GM23338 (cell line): ENCODE measurements around the gene CDK3. TPM values are rescaled to one million over a fixed set of nuclear protein-coding genes. Genes with fewer than 3 reads are reported as not detected.

Experiments used
- ATAC-seq: fragments of 200-7000 bp; cut with Tn5 transposase; 3 replicates; pipeline ENCODE4 v1.9.1; 2020
- DNase-seq: peaks from one replicate; pipeline ENCODE4 v3.0.0-alpha.2; 2015; ENCODE audit warnings: low spot score
- H2AFZ ChIP-seq: fragments of 200-600 bp; sonication (generic); 2 replicates; pipeline ENCODE4 v1.8.0; 2016; ENCODE audit warnings: antibody characterized with exemption, mild to moderate bottlenecking, moderate library complexity
- H3F3A ChIP-seq: fragments of 200-600 bp; sonication (generic); replicated peaks from 2 replicates; pipeline ENCODE4 v1.8.0; 2017; ENCODE audit warnings: antibody characterized with exemption, mixed run types, low read depth
- H3K27ac ChIP-seq: fragments of 200-600 bp; sonication (generic); 2 replicates; pipeline ENCODE4 v1.6.1; 2016; ENCODE audit warnings: low read depth
- H3K27me3 ChIP-seq: fragments of 200-600 bp; sonication (generic); 2 replicates; pipeline ENCODE4 v1.8.0; 2016; ENCODE audit warnings: mild to moderate bottlenecking, mixed run types, moderate library complexity; ENCODE audit not compliant: insufficient read depth
- H3K36me3 ChIP-seq: fragments of 200-600 bp; sonication (generic); 2 replicates; pipeline ENCODE4 v1.8.0; 2016; ENCODE audit warnings: mild to moderate bottlenecking; ENCODE audit not compliant: insufficient read depth
- H3K4me1 ChIP-seq: fragments of 200-600 bp; sonication (generic); 2 replicates; pipeline ENCODE4 v1.8.0; 2016; ENCODE audit warnings: mild to moderate bottlenecking, moderate library complexity; ENCODE audit not compliant: insufficient read depth
- H3K4me2 ChIP-seq: fragments of 200-600 bp; sonication (generic); 2 replicates; pipeline ENCODE4 v1.7.1; 2017; ENCODE audit warnings: mixed run types
- H3K4me3 ChIP-seq: fragments of 200-600 bp; sonication (generic); 2 replicates; pipeline ENCODE4 v1.6.1; 2016; ENCODE audit warnings: mixed run types
- H3K79me2 ChIP-seq: fragments of 200-600 bp; sonication (generic); replicated peaks from 2 replicates; pipeline ENCODE4 v1.8.0; 2017; ENCODE audit warnings: mild to moderate bottlenecking; ENCODE audit not compliant: insufficient read depth
- H3K9me2 ChIP-seq: fragments of 200-600 bp; sonication (generic); 2 replicates; pipeline ENCODE4 v1.8.0; 2017; ENCODE audit not compliant: insufficient read depth
- H4K20me1 ChIP-seq: fragments of 200-600 bp; sonication (generic); replicated peaks from 2 replicates; pipeline ENCODE4 v1.8.0; 2017; ENCODE audit warnings: mild to moderate bottlenecking; ENCODE audit not compliant: insufficient read depth
- H3K27ac Mint-ChIP-seq: 2 replicates; pipeline ENCODE4 v1.8.0; 2020; ENCODE audit warnings: inconsistent platforms, mild to moderate bottlenecking, moderate library complexity, mixed read lengths
- H3K27me3 Mint-ChIP-seq: 3 replicates; pipeline ENCODE4 v1.8.0; 2022; ENCODE audit warnings: low read depth, mild to moderate bottlenecking, moderate library complexity, mixed read lengths, inconsistent platforms; ENCODE audit not compliant: insufficient read depth, poor library complexity
- H3K36me3 Mint-ChIP-seq: 3 replicates; pipeline ENCODE4 v1.8.0; 2021; ENCODE audit warnings: low read depth, mild to moderate bottlenecking, inconsistent platforms, moderate library complexity, mixed read lengths
- H3K4me1 Mint-ChIP-seq: 3 replicates; pipeline ENCODE4 v1.8.0; 2020; ENCODE audit warnings: mild to moderate bottlenecking, inconsistent platforms, mixed read lengths
- H3K4me3 Mint-ChIP-seq: 3 replicates; pipeline ENCODE4 v1.8.0; 2021; ENCODE audit warnings: moderate library complexity, mild to moderate bottlenecking, inconsistent platforms, mixed read lengths
- H3K9me3 Mint-ChIP-seq: 3 replicates; pipeline ENCODE4 v1.8.0; 2020; ENCODE audit warnings: moderate library complexity, mild to moderate bottlenecking, inconsistent platforms, mixed read lengths
- CREB1 ChIP-seq: fragments of 250-450 bp; sonication (Bioruptor Pico); IDR thresholded peaks from 2 replicates; pipeline ENCODE4 v1.5.0; 2020; ENCODE audit warnings: low read depth, mild to moderate bottlenecking, moderate library complexity
- EZH2 ChIP-seq: fragments of 200-600 bp; sonication (generic); IDR thresholded peaks from one replicate; pipeline ENCODE4 v1.8.0; 2017; ENCODE audit warnings: antibody characterized with exemption, mild to moderate bottlenecking, low read depth; ENCODE audit not compliant: unreplicated experiment
- EZH2phosphoT487 ChIP-seq: fragments of 200-600 bp; sonication (generic); IDR thresholded peaks from one replicate; pipeline ENCODE4 v1.8.1; 2018; ENCODE audit warnings: antibody characterized with exemption; ENCODE audit not compliant: unreplicated experiment
- JUNB ChIP-seq: IDR thresholded peaks from one replicate; pipeline ENCODE4 v1.6.1; 2016; ENCODE audit warnings: antibody characterized with exemption; ENCODE audit not compliant: unreplicated experiment
- NANOG ChIP-seq: IDR thresholded peaks from 2 replicates; pipeline ENCODE4 v1.6.1; 2016; ENCODE audit warnings: antibody characterized with exemption, borderline replicate concordance
- POLR2AphosphoS5 ChIP-seq: IDR thresholded peaks from 2 replicates; pipeline ENCODE4 v1.6.1; 2016; ENCODE audit warnings: antibody characterized with exemption, low read depth
- REST ChIP-seq: IDR thresholded peaks from one replicate; pipeline ENCODE4 v1.6.1; 2018; ENCODE audit warnings: antibody characterized with exemption; ENCODE audit not compliant: unreplicated experiment
- STAT1 ChIP-seq: IDR thresholded peaks from one replicate; pipeline ENCODE4 v1.6.1; 2016; ENCODE audit warnings: antibody characterized with exemption; ENCODE audit not compliant: unreplicated experiment
- ZNF114 ChIP-seq: fragments of 250-450 bp; sonication (Bioruptor Pico); IDR thresholded peaks from 2 replicates; pipeline ENCODE4 v1.5.0; 2020; ENCODE audit warnings: mild to moderate bottlenecking, moderate library complexity
- ZNF331 ChIP-seq: fragments of 250-450 bp; sonication (Bioruptor Pico); IDR thresholded peaks from 2 replicates; pipeline ENCODE4 v1.5.0; 2020; ENCODE audit warnings: low read depth, mild to moderate bottlenecking, moderate library complexity
- polyA plus RNA-seq: library from polyadenylated mRNA; unstranded; fragments of >200 nt; fragmentation: Nextera tagmentation; extraction: Ambion mirVana; gene quantifications from 2 replicates; pipeline ENCODE4 v1.2.1, GENCODE V29; 2016
- total RNA-seq: library from RNA; depleted of rRNA; stranded (reverse); fragments of >200 nt; shearing (Covaris generic); gene quantifications from 2 replicates; pipeline ENCODE4 v1.2.3, GENCODE V29; 2014
- TF ChIP-seq, protein P1 (sequence below): IDR thresholded peaks from 2 replicates; pipeline ENCODE4 v1.6.1; 2016; ENCODE audit warnings: antibody characterized with exemption
- TF ChIP-seq, protein P2 (sequence below), 2 experiments: fragments of 200-600 bp in 1 of 2; sonication (generic) in 1 of 2; conservative IDR thresholded peaks; 2 replicates each; pipeline versions ENCODE4 v1.5.1 to v1.6.1; 2016 to 2017; ENCODE audit warnings: antibody characterized with exemption in 2 of 2, low read depth in 2 of 2, mild to moderate bottlenecking in 2 of 2, moderate library complexity in 1 of 2

The CDK3 gene
- total and polyA plus RNA-seq, 2 experiments from 2014 or later: 7.9 to 10.2 TPM

DNA sequence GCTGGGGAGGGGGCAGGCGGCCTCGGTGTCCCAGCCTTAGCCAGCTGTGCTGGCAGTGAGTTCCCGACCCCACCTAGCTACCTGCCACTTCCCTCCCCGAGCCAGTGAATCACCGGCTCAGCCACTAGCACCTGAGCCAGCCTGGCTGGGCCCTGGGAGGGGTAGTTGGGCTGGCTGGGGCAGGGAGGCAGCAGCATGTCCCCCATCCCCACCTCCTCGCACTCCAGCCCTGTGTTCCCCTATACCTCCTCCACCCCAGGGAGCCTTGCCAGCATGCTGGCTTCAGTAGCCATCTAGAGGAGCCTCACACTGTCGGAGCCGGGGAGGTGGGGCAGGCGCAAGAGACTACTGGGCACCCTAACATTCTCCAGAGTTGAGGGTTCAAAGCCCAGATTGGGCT is 23.7 kb downstream of the CDK3 start (continued):
- no peak for TF ChIP-seq REST

- Histone ChIP-seq H3K9me2 (no peaks in the 10 kb centered on the region), H3K36me3 (no peaks in the 10 kb centered on the region), H2AFZ (no peak overlapping the region), H3K4me3 (no peak overlapping the region), H3F3A (peaks cover 7% of the 10 kb centered on the region), H3K27ac (no peak overlapping the region), H3K4me1 (peaks cover 13% of the 10 kb centered on the region), H3K4me2 (no peak overlapping the region), H3K27me3 (no peaks in the 10 kb centered on the region), H3K79me2 (no peaks in the 10 kb centered on the region), H4K20me1 (no peaks in the 10 kb centered on the region)
- Mint-ChIP-seq H3K36me3 (no peaks in the 10 kb centered on the region), H3K27ac (no peak overlapping the region), H3K9me3 (no peaks in the 10 kb centered on the region), H3K27me3 (peaks cover 11% of the 10 kb centered on the region), H3K4me3 (no peak overlapping the region), H3K4me1 (peaks cover 18% of the 10 kb centered on the region)
- no peak for DNase-seq
- ATAC-seq: no peak
- TF ChIP-seq ZNF114 (CRISPR knock-in tag) (no peak), CREB1 (CRISPR knock-in tag) (no peak), REST (no peak), JUNB (no peak), NANOG (no peak), ZNF331 (CRISPR knock-in tag) (no peak), POLR2AphosphoS5 (no peak), STAT1 (no peak), EZH2 (no peak), EZH2phosphoT487 (no peak)
- TF ChIP-seq, protein P1, sequence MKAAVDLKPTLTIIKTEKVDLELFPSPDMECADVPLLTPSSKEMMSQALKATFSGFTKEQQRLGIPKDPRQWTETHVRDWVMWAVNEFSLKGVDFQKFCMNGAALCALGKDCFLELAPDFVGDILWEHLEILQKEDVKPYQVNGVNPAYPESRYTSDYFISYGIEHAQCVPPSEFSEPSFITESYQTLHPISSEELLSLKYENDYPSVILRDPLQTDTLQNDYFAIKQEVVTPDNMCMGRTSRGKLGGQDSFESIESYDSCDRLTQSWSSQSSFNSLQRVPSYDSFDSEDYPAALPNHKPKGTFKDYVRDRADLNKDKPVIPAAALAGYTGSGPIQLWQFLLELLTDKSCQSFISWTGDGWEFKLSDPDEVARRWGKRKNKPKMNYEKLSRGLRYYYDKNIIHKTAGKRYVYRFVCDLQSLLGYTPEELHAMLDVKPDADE: no peak
- TF ChIP-seq, protein P2, sequence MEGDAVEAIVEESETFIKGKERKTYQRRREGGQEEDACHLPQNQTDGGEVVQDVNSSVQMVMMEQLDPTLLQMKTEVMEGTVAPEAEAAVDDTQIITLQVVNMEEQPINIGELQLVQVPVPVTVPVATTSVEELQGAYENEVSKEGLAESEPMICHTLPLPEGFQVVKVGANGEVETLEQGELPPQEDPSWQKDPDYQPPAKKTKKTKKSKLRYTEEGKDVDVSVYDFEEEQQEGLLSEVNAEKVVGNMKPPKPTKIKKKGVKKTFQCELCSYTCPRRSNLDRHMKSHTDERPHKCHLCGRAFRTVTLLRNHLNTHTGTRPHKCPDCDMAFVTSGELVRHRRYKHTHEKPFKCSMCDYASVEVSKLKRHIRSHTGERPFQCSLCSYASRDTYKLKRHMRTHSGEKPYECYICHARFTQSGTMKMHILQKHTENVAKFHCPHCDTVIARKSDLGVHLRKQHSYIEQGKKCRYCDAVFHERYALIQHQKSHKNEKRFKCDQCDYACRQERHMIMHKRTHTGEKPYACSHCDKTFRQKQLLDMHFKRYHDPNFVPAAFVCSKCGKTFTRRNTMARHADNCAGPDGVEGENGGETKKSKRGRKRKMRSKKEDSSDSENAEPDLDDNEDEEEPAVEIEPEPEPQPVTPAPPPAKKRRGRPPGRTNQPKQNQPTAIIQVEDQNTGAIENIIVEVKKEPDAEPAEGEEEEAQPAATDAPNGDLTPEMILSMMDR (conservative IDR thresholded peaks at IDR 0.05; ENCODE audit: low read depth in 2 of 2): no peak
Measured at GRCh38 chr17:76025294-76025693, 24.6 kb downstream of the CDK3 start.
